Activated CD4-positive, alpha-beta T cell treated with anti-CD3 and anti-CD28 coated beads, Interleukin-2, amount 10 ng/mL, durations not matched to agents 24 days and 14 days (primary cell): Measurements from ENCODE around the gene CCDC142. TPM values are rescaled to one million over a fixed set of nuclear protein-coding genes. Genes with fewer than 3 reads are reported as not detected.

Experiments
- DNase-seq: peaks from one replicate; pipeline ENCODE4 v3.0.0; 2022
- H3K27ac Mint-ChIP-seq: one replicate; pipeline ENCODE4 v1.8.0; 2022; ENCODE audit warnings: mild to moderate bottlenecking, mixed read lengths
- H3K27me3 Mint-ChIP-seq: one replicate; pipeline ENCODE4 v1.8.0; 2022; ENCODE audit warnings: mixed read lengths
- H3K36me3 Mint-ChIP-seq: one replicate; pipeline ENCODE4 v1.8.0; 2022; ENCODE audit warnings: low read depth, mild to moderate bottlenecking, mixed read lengths
- H3K4me1 Mint-ChIP-seq: one replicate; pipeline ENCODE4 v1.8.0; 2021; ENCODE audit warnings: mixed read lengths
- H3K4me3 Mint-ChIP-seq: one replicate; pipeline ENCODE4 v1.8.0; 2022; ENCODE audit warnings: mild to moderate bottlenecking, moderate library complexity, mixed read lengths
- H3K9me3 Mint-ChIP-seq: one replicate; pipeline ENCODE4 v1.8.0; 2021; ENCODE audit warnings: mixed read lengths
- intact Hi-C: fragments of 100-400 bp; cut with micrococcal nuclease; formaldehyde crosslinking; loops from one replicate; pipeline ENCODE4 v1.15.1; 2023
- total RNA-seq: library from RNA; stranded (reverse); gene quantifications from 2 replicates; pipeline ENCODE4 v1.2.3, GENCODE V29; 2022

Gene CCDC142
- total RNA-seq, 1 donor from 2014 or later, result 26.9 TPM

GRCh38 chr2:74507145-74507925 lies 24.5 kb upstream of the CCDC142 start, which contains the start of gene PCGF1:
TSS of gene PCGF1 (minus strand) at chr2:74507695. CDS start at chr2:74507668, 27 bp downstream.
- intact Hi-C loops, result no loop called here
- Mint-ChIP-seq H3K27ac (peak within 1 kb of the TSS; percentile 99), H3K4me1 (peaks cover 62% of the 10 kb centered on the region), H3K4me3 (peak within 1 kb of the TSS; percentile 95), H3K27me3 (peaks cover 32% of the 10 kb centered on the region), H3K36me3 (peaks cover 28% of the 10 kb centered on the region), H3K9me3 (no peaks in the 10 kb centered on the region)
- DNase-seq, result peak; percentile 100

- H3K27me3 Mint-ChIP-seq, result peaks cover 36% of the 10 kb centered on the region
- no peak for DNase-seq
- no peaks in the 10 kb centered on the region for H3K9me3 Mint-ChIP-seq
- peaks cover 65% of the 10 kb centered on the region for H3K4me1 Mint-ChIP-seq
- peaks cover 36% of the 10 kb centered on the region for H3K36me3 Mint-ChIP-seq
- peak overlapping the region; percentile 58 for H3K4me3 Mint-ChIP-seq
- intact Hi-C loops, result no loop called here
- H3K27ac Mint-ChIP-seq, result no peak overlapping the region
Measured at GRCh38 chr2:74505448-74506246, 22.8 kb upstream of the CCDC142 start.

- intact Hi-C loops, result no loop called here
- DNase-seq, result no peak
- Mint-ChIP-seq H3K9me3 (no peaks in the 10 kb centered on the region), H3K4me3 (peak overlapping the region; percentile 39), H3K36me3 (peaks cover 39% of the 10 kb centered on the region), H3K27me3 (peaks cover 36% of the 10 kb centered on the region), H3K4me1 (peaks cover 59% of the 10 kb centered on the region), H3K27ac (no peak overlapping the region)
Measured at GRCh38 chr2:74504591-74504990, 21.8 kb upstream of the CCDC142 start.

- H3K27me3 Mint-ChIP-seq, result peaks cover 40% of the 10 kb centered on the region
- no peak for DNase-seq
- H3K27ac Mint-ChIP-seq, result no peak overlapping the region
- H3K4me3 Mint-ChIP-seq, result peak overlapping the region; percentile 77
- H3K9me3 Mint-ChIP-seq, result no peaks in the 10 kb centered on the region
- intact Hi-C loops, result loop anchor here (1.0 kb wide), 1 partner anchor 11 kb away; the partner anchor contains the start of gene TLX2
- H3K36me3 Mint-ChIP-seq, result peaks cover 43% of the 10 kb centered on the region
- peaks cover 62% of the 10 kb centered on the region for H3K4me1 Mint-ChIP-seq
Measured at GRCh38 chr2:74503506-74504475, 21.0 kb upstream of the CCDC142 start.

DNA sequence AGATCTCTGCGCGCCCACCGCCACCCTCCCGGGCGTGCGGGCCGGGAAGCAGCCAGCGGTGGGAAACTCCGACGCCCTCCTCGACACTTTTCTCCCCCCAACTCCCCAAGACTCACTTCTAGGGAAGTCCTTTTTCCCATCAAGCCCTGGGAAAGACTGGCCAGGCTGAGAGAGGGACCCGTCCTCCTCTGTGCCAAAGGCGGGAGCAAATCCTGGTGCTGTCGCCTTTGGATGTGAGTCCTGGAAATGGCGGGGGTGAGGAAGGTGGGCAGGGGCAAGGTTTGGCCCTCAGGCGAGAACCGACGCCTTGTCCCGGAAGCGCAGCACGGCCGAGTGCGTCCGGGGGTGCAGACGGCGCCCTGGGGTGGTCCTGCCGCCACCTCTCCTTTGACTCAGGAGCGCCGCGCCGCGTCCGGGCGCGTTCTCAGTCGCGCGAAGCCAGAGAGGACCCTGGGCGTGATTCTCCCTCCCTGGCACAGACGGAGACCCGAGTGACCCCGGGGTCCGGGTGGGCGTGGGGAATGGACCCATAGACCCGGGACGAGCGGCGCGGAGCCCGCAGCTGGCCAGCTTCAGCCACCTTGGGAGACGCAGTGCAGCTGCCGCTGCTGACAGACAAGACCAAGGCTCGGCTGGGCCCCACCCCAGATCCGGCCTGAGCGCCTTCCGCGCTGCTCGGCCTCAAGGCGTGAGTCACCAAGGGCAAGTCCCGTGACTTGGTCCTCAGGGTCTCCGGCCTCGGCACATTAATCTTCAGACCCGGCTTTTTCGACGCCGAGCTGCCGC lies 20.1 kb upstream of the CCDC142 start:
- Mint-ChIP-seq H3K4me3 (peak overlapping the region; percentile 77), H3K36me3 (peaks cover 47% of the 10 kb centered on the region), H3K27me3 (peaks cover 46% of the 10 kb centered on the region), H3K27ac (peak overlapping the region; percentile 58), H3K9me3 (no peaks in the 10 kb centered on the region), H3K4me1 (peaks cover 59% of the 10 kb centered on the region)
- intact Hi-C loops, result loop anchor here (1.0 kb wide), 1 partner anchor 11 kb away; the partner anchor contains the start of gene TLX2
- DNase-seq, result peak; percentile 85

DNA sequence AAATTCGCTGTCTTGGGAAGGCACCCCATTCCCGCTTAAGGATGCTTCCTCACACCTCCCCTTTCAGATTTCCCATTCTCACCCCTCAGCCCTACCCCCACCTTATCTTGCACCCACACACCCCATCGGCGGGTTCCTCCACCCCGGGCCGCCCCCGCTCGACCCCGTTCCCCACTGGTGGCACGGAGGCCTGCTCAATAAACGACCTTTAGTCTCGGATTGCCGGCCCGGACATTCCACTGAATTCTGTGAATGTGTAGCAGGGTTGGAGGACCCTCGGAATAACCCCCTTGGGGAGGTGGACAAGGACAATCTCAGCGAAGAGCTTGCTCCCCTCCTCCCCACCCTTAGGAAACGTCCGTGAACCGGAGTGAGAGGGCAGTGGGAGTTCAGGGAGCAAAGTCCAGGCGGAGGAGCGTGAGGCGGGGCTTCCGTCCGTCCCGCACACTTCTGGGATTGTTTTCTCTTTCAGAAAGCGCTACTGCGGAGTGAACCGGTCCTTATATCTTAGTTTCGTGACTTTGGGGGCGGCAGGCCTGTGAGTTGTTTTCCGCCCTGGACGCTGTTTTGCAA lies 19.4 kb upstream of the CCDC142 start:
- H3K27ac Mint-ChIP-seq, result peak overlapping the region; percentile 17
- H3K4me1 Mint-ChIP-seq, result peaks cover 52% of the 10 kb centered on the region
- no peak for DNase-seq
- peaks cover 47% of the 10 kb centered on the region for H3K27me3 Mint-ChIP-seq
- H3K9me3 Mint-ChIP-seq, result no peaks in the 10 kb centered on the region
- H3K36me3 Mint-ChIP-seq, result peaks cover 44% of the 10 kb centered on the region
- intact Hi-C loops, result no loop called here
- H3K4me3 Mint-ChIP-seq, result peak overlapping the region; percentile 77

DNA sequence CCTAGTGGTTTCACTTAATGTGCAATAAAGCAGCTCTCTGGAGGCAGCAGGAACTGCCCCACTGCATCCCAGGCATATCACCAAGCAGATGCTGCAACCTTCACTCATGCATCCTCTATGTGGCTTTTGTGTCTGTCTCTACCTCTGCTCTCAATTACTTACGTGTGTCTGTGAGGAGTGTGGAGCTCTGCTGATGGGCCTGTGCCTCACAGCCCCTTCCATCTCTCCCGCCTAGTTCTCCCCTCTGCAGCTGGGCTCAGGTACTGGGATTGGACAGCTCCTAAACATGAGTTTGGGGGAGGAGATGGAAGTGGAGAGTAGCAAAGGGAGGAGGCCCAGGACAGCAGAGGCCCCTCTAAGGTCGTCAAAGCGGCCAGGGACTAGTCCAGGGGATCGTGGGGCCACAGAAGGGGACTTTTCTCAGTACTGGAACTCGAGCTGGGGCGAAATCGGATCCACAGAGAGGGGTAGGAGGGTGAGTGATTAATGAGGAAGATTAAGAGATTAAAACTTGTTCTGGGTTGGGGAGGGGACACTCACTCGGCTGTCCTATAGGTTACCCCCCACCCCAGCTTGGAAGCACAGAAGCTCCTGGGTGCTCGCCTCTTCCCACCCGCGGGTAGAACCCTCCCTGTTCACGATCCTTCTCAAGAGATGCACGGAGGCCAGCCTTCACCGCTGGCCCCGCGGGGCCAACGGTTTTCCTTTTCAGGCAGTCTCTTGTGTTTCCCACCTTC lies 18.7 kb upstream of the CCDC142 start:
- intact Hi-C loops, result no loop called here
- H3K9me3 Mint-ChIP-seq, result no peaks in the 10 kb centered on the region
- peaks cover 47% of the 10 kb centered on the region for H3K27me3 Mint-ChIP-seq
- peak overlapping the region; percentile 77 for H3K4me3 Mint-ChIP-seq
- peaks cover 48% of the 10 kb centered on the region for H3K4me1 Mint-ChIP-seq
- H3K36me3 Mint-ChIP-seq, result peaks cover 40% of the 10 kb centered on the region
- no peak for DNase-seq
- H3K27ac Mint-ChIP-seq, result peak overlapping the region; percentile 17

DNA sequence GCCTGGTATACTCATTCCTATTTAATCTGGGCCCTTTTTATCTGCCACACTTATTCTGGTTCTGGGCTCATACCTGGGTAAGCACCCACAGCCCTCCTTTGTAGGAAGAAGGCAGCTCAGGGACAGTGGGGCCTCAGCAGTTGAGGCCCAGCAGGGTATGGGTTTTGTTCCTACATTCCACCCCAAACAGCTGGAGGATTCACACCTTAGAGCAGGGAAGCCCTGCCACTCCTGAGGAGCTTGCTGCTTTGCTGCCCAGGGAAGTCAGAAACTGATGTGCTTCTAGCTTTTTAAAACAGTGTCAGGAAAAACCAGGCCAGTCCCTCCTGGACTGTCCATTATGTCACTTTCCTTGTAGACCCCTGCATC lies 17.8 kb upstream of the CCDC142 start:
- no peak for DNase-seq
- Mint-ChIP-seq H3K4me3 (no peak overlapping the region), H3K36me3 (peaks cover 37% of the 10 kb centered on the region), H3K4me1 (peaks cover 43% of the 10 kb centered on the region), H3K9me3 (no peaks in the 10 kb centered on the region), H3K27me3 (peaks cover 47% of the 10 kb centered on the region), H3K27ac (no peak overlapping the region)
- intact Hi-C loops, result no loop called here

DNA sequence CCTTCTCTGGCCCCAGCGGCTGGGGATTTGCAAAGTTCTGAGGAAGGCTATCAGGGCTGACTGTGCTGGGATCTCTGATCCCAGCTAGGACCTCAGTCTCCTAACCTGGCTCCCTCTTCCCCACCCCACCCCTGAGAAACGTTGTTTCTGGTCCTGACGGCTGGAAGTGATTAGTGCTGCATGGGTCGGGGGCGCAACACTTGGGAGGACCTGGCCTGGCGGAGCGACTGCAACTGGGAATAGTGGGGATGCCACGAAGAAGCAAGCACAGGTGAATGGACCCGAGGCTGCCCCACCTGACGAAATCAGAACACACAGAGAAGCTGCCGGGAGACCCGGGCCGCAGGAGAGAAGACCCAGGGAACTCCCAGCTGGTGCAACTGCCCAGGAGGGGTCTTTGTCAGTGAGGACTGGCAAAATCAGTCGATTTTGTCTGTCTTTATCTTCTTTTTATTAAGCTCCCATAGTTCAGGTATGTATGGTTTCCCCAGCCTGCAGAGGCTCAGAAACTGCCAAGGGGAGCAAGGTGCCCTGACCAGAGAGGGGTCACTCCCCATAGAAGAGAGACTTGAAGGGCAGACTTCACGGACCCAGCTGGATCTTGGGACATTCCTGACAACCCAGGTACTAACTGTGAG lies 17.3 kb upstream of the CCDC142 start:
- Mint-ChIP-seq H3K27ac (no peak overlapping the region), H3K36me3 (peaks cover 37% of the 10 kb centered on the region), H3K4me3 (peak overlapping the region; percentile 48), H3K4me1 (peaks cover 38% of the 10 kb centered on the region), H3K9me3 (no peaks in the 10 kb centered on the region), H3K27me3 (peaks cover 47% of the 10 kb centered on the region)
- intact Hi-C loops, result loop anchor here (1.0 to 2.0 kb wide), 2 partner anchors 15 to 17 kb away; partner anchors contain the start of genes CCDC142 and TTC31
- DNase-seq, result no peak

DNA sequence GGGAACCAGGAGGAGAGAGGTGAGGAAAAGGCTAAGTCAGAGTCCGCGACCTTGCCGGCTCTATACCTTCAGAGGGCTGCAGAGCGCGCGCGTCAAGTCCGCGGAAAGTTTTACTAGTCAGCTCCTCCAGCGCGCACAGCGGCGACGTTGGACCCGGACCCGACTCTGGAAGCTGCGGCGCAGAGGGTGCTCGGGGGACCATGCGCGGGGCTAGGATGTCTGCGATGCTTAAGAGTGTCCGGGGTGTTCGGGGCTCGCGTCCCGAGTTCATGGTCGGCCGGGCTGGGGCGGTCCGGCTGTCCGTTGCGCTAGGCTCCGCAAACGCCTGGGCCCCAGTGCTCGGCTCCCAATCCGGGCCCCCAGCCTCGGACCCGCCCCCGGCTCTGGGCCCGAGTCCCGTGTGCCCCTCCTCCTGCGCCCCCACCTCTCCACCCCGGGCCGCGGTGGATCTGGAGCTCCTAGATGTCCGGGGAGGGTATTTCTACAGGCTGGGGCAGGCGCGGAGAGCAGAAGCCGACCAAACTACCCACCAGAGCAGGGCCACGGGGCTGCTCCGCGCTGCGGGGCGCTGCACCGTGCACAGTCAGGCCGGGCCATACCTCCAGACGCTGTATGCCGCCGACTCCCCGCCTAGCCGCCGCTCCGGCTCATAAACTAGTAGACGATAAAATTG lies 16.6 kb upstream of the CCDC142 start, which contains the start of gene LBX2:
Gene LBX2 (minus strand): TSS at position 337 of the 673 bp plus-strand sequence. CDS start 66 bp downstream, at position 271.
- H3K27me3 Mint-ChIP-seq, result peaks cover 47% of the 10 kb centered on the region
- peak within 1 kb of the TSS; percentile 86 for H3K27ac Mint-ChIP-seq
- H3K9me3 Mint-ChIP-seq, result no peaks in the 10 kb centered on the region
- peak within 1 kb of the TSS; percentile 95 for H3K4me3 Mint-ChIP-seq
- DNase-seq, result no peak
- H3K4me1 Mint-ChIP-seq, result peaks cover 32% of the 10 kb centered on the region
- peaks cover 33% of the 10 kb centered on the region for H3K36me3 Mint-ChIP-seq
- intact Hi-C loops, result loop anchor here (1.0 to 2.0 kb wide), 2 partner anchors 16 to 17 kb away; partner anchors contain the start of genes CCDC142 and TTC31
